NK-92 treated with Interleukin-12 subunit alpha and Interleukin-12 subunit beta, amount 100 ng/mL, for 24 hours (cell line): ENCODE measurements around the gene ATP2A3.

Experiments used
- DNase-seq: peaks from one replicate; lab custom pipeline; 2025; lab: John Stamatoyannopoulos, UW

ATP2A3 gene

GRCh38 chr17:3890082-3890877 lies 74.0 kb downstream of the ATP2A3 start:
- no peak for DNase-seq

- no peak for DNase-seq
Observed at GRCh38 chr17:3889325-3890012, 74.8 kb downstream of the ATP2A3 start.

DNA sequence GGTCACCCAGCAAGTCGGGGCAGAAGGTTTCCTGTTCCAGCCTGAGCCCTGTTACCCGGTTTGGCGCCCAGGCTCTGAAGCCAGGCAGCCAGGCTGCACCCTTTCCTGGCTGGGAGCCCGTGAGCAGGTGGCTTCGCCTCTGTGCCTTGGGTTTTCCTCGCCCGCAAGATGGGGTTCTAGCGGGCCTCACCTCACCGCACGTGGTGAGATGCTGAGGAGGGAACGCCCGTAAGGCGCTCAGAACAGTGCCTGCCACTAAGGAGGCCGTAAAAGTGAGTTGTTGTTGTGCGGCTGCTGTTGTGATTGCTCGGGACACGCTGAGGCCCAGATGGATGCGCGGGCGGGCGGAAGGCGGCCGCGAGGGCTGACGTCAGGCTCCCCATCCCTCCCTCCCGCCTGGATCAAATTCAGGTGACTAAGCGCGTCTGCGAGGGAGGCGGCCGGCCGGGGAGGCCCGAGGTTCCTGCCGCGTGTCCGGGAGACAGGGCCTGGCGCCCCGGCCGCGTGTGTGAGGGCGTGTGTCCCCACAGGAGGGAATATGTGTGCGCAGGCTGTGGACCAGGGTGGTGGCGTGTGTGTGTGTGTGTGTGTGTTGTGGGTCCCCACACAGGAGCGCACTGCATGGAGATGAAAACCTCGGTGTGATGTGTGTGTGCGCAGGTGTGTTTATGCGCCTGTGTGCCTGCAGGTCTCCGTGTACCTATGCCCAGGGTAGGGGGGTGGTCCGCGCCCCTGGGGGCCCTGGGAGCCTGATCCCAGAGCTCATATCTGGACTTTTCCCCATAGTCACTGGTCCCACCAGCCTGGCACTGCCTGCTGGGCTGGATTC lies 75.7 kb downstream of the ATP2A3 start:
- no peak for DNase-seq

DNA sequence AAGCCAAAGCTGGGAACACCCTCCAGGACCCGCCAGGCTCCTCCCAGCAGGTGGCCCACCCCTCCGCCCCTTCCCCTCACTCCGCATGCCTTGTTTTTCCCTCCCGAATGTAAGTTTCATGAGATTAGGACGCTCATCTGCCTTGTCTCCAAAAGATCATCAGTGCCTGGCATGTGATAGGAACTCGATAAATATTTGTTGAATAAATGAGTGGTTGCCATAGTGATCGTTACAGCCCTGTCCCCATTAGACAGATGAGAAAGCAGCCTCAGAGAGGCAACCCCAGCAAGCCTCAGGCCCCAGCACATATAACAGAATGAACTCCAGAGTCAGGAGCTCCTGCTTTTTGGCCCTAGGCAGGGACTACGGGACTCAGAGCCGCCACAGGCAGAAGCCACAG lies 76.4 kb downstream of the ATP2A3 start:
- DNase-seq = no peak

GRCh38 chr17:3887394-3887793 lies 76.8 kb downstream of the ATP2A3 start:
- no peak for DNase-seq

- no peak for DNase-seq
Observed at GRCh38 chr17:3886776-3887175, 77.5 kb downstream of the ATP2A3 start.

GRCh38 chr17:3885970-3886369 lies 78.3 kb downstream of the ATP2A3 start:
- DNase-seq = no peak

- DNase-seq = no peak
Observed at GRCh38 chr17:3885271-3885670, 79.0 kb downstream of the ATP2A3 start.

DNA sequence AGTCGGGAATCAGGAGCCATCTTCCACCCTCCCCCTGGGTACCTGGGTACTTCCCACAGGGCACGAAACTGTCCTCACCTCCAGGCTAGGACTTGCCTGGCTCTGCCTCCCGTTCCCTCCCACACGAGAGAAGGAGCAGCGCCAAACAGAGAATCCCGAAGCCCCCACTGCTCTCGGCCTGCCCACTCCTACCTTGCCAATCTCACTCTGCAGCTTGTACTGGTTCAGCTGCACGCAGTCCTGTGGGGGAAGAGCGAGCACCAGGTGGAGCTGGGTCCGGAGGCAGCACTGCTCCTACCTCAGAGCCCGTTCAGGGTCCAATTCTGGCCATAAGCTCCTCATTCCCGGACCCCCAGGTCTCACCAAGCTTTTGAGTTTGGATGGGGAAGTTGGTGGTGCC lies 80.0 kb downstream of the ATP2A3 start:
- no peak for DNase-seq

GRCh38 chr17:3882276-3882675 lies 82.0 kb downstream of the ATP2A3 start:
- no peak for DNase-seq

DNA sequence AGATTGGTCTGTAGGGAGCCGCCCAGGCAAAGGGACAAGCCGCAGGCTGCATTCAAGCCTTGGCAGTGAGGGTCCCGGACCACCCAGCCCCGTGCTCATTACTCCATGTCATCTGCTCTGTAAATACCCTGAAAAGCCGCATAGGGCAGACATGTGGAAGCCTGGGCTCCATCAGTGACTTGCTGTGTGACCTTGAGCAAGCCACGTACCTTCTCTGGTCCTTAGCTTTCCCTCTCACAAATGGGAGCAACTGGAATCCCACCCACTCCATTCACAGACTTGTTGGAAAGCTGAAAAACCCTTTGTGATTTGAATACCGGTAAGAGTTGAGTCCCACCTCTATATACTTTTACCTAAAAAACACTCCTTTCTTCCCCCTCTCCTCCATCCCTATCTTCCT lies 83.3 kb downstream of the ATP2A3 start:
- DNase-seq = no peak

GRCh38 chr17:3879591-3880417 lies 84.4 kb downstream of the ATP2A3 start:
- no peak for DNase-seq

DNA sequence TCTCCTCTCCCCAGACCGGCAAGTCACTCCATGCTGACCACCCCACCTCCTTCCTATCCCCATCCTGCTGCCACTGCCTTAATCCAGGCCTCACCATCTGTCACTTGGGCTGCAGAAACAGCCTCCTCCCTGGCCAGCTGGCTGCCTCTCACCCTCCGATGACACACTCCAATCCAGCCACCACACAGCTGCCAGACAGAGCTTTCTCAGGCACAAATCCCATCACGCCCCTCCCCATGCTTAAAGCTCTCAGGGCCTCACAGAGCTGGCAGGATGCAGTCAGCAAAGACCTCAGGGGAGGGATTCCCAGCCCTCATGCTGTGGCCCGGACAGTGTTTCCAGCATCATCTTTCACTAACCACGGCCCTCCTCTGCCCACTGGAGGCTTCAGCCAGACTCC lies 85.1 kb downstream of the ATP2A3 start:
- no peak for DNase-seq

- DNase-seq = no peak
Observed at GRCh38 chr17:3877220-3877619, 87.0 kb downstream of the ATP2A3 start.

DNA sequence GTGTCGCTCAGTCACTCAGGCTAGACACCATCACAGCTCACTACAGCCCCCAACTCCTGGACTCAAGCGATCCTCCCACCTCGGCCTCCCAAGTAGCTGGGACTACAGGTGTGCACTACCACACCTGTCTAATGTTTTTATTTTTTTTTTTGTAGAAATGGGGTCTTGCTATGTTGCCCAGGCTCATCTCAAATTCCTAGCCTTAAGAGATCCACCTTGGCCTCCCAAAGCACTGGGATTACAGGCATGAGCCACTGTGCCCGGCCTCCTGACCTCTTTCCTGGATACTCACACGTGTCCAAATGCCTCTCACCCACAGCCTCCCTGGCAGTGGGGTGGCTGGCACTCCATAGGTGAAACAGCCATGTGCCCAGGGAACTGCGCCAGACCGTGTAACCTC lies 88.9 kb downstream of the ATP2A3 start:
- no peak for DNase-seq
